Left lung (tissue), 10 donors: ENCODE data around the gene SERPIND1. TPM values are rescaled to one million over a fixed set of nuclear protein-coding genes. Genes with fewer than 3 reads are reported as not detected.
"Not testable (repeated sequence)": the region's sequence is repeated elsewhere in the genome, so short reads cannot be mapped to it uniquely, and the experiment has no call there.

Experiments
- ATAC-seq: fragments of 200-7000 bp; cut with Tn5 transposase; one replicate; pipeline ENCODE4 v1.9.1; 2020; ENCODE audit warnings: moderate library complexity
- DNase-seq, 4 donors: peaks; one replicate each; pipeline ENCODE4 v3.0.0-alpha.2; 2013 to 2020
- H3K27ac ChIP-seq, 2 donors: fragments of 200-600 bp; sonication (generic) in 1 of 2; one replicate each; pipeline versions ENCODE4 v1.5.0 to v1.8.0; 2020 to 2021
- H3K27me3 ChIP-seq, 2 donors: fragments of 200-600 bp; sonication (generic) in 1 of 2; one replicate each; pipeline versions ENCODE4 v1.5.0 to v1.8.0; 2020 to 2021
- H3K36me3 ChIP-seq, 2 donors: fragments of 200-600 bp; sonication (generic) in 1 of 2; one replicate each; pipeline versions ENCODE4 v1.5.0 to v1.8.0; 2020 to 2021
- H3K4me1 ChIP-seq, 2 donors: fragments of 200-600 bp; one replicate each; pipeline ENCODE4 v1.8.0; 2021
- H3K4me3 ChIP-seq, 2 donors: fragments of 200-600 bp; sonication (generic) in 1 of 2; one replicate each; pipeline versions ENCODE4 v1.5.0 to v1.8.0; 2020 to 2021; ENCODE audit warnings: mild to moderate bottlenecking in 1 of 2
- H3K9me3 ChIP-seq, 2 donors: fragments of 200-600 bp; sonication (generic) in 1 of 2; one replicate each; pipeline versions ENCODE4 v1.5.0 to v1.8.0; 2020 to 2021
- intact Hi-C, 2 donors: fragments of 100-400 bp; cut with DNase I; formaldehyde crosslinking; loops; one replicate each; pipeline versions ENCODE4 v1.11.2 to v1.14.2; 2022
- polyA plus RNA-seq, 6 donors: library from polyadenylated mRNA; unstranded; fragments of 120-200 nt; gene quantifications; one replicate each; pipeline ENCODE4 v1.2.1, GENCODE V29; 2013; ENCODE audit not compliant: insufficient read length in 6 of 6
- total RNA-seq, 2 donors: library from RNA; stranded (reverse); fragmentation: NEBNext Ultra II Directional; extraction: Animal tissue kit (Norgen Biotek cat#: 25700); gene quantifications; one replicate each; pipeline ENCODE4 v1.2.1, GENCODE V29; 2021
- TF ChIP-seq, protein P1 (sequence below), 2 donors: fragments of 200-600 bp; sonication (generic) in 1 of 2; IDR thresholded peaks; one replicate each; pipeline versions ENCODE4 v1.5.0 to v1.8.0; 2021; ENCODE audit warnings: antibody characterized with exemption in 2 of 2
- donor health status: DM: no; HTN: yes; CAD: no.
- donor health status: DM: no; HTN: no; CAD: no.

The SERPIND1 gene
- total and polyA plus RNA-seq, 8 donors: 0.13 to 3.5 (median 0.40) TPM; not detected in 1

DNA sequence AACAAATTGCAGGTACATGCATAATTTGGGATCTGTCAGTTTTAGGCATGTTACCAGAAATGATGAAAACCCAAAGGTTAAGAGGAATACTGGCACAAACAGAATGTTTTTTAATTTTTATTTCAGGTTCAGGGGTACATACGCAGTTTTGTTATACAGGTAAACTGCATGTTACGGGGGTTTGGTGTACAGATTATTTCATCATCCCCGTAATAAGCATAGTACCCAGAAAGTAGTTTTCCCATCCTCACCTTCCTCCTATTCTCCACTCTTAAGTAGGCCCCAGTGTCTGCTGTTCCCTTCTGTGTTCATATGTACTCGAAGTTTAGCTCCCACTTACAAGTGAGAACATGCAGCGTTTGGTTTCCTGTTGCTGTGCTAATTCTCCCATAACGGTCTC is 51.7 kb downstream of the SERPIND1 start:
- Histone ChIP-seq H3K4me3 (no peak overlapping the region), H3K4me1 (no peaks in the 10 kb centered on the region), H3K9me3 (no peaks in the 10 kb centered on the region), H3K27ac (no peak overlapping the region), H3K27me3 (no peaks in the 10 kb centered on the region), H3K36me3 (peaks cover 3 to 79% of the 10 kb centered on the region in 2 donors)
- intact Hi-C loops: no loop called here
- no peak for DNase-seq
- ATAC-seq: no peak
- TF ChIP-seq, protein P1, sequence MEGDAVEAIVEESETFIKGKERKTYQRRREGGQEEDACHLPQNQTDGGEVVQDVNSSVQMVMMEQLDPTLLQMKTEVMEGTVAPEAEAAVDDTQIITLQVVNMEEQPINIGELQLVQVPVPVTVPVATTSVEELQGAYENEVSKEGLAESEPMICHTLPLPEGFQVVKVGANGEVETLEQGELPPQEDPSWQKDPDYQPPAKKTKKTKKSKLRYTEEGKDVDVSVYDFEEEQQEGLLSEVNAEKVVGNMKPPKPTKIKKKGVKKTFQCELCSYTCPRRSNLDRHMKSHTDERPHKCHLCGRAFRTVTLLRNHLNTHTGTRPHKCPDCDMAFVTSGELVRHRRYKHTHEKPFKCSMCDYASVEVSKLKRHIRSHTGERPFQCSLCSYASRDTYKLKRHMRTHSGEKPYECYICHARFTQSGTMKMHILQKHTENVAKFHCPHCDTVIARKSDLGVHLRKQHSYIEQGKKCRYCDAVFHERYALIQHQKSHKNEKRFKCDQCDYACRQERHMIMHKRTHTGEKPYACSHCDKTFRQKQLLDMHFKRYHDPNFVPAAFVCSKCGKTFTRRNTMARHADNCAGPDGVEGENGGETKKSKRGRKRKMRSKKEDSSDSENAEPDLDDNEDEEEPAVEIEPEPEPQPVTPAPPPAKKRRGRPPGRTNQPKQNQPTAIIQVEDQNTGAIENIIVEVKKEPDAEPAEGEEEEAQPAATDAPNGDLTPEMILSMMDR (IDR thresholded peaks at IDR 0.05): no peak

DNA sequence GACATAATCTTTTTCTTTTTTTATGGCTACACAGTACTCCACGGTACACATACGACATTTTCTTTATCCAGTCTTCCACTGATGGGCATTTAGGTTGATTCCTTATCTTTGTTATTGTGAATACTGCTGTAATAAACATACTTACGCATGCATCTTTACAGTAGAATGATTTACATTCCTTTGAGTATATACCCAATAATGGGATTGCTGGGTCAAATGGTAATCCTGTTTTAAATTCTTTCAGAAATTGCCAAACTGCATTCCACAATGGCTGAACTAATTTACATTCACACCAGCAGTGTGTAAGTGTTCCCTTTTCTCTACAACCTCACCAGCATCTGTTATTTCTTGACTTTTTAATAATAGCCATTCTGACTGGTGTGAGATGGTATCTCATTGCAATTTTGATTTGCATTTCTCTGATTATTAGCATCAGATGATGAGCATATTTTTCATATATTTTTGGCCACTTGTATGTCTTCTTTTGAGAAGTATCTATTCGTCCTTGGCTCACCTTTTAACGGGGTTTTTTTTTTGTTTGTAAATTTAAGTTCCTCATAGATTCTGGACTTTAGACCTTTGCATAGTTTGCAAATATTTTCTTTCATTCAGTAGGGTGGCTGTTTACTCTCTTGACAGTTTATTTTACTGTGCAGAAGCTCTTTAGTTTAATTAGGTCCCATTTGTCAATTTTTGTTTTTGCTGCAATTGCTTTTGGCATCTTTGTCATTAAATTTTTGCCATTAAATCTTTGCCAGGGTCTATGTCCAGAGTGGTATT is 52.6 kb downstream of the SERPIND1 start:
- peaks cover 3 to 79% of the 10 kb centered on the region in 2 donors for H3K36me3 ChIP-seq
- H3K4me1 ChIP-seq, DNase-seq, H3K4me3 ChIP-seq, H3K27ac ChIP-seq, H3K9me3 ChIP-seq, intact Hi-C loops, H3K27me3 ChIP-seq, ATAC-seq: not testable (repeated sequence)

DNA sequence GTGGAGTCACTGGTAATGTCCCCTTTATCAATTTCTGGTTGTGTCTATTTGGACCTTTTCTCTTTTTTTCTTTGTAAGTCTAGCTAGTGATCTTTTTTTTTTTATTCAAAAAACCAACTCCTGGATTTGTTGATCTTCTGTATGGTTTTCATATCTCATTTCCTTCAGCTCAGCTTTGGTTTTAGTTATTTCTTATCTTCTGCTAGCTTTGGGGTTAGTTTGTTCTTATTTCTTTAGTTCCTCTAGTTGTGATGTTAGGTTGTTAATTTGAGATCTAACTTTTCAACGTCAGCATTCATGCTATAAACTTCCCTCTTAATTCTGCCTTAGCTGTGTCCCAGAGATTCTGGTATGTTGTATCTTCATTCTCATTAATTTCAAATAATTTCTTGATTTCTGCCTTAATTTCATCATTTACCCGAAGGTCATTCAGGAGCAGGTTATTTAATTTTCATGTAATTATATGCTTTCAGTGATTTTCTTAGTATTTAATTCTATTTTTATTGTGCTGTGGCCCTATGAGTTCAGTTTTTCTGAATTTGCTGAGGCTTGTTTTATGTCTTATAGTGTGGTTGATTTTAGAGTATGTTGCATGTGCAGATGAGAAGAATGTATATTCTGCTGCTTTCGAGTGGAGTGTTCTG is 55.7 kb downstream of the SERPIND1 start:
- Histone ChIP-seq H3K36me3 (peaks cover 3 to 82% of the 10 kb centered on the region in 2 donors), H3K4me1 (no peaks in the 10 kb centered on the region), H3K9me3 (no peaks in the 10 kb centered on the region), H3K27ac (no peak overlapping the region), H3K4me3 (no peak overlapping the region), H3K27me3 (no peaks in the 10 kb centered on the region)
- ATAC-seq: no peak
- TF ChIP-seq, protein P1 (IDR thresholded peaks at IDR 0.05): no peak
- DNase-seq: no peak
- intact Hi-C loops: no loop called here

DNA sequence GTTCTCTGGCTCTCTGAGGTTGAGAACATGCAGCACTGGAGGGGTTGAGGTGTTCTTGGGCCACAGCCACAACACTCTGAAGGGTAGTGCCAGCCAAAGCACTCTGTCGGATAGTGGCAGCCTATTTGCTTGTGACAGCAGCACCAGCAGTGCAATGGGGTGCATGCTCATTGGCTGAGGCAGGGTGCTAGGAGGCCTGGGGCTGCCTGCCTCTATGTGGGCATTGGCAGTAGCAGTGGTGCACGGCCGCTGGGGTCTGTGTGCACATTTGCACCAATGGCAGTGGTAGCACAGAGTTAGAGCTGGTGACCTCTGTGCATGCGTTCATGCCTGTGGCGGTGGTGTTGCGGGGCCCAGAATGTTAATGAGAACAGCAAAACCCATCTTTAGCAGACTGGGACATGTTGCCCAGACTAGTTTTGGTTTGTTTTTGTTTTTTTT is 59.3 kb downstream of the SERPIND1 start:
- intact Hi-C loops: no loop called here
- no peak for ATAC-seq
- Histone ChIP-seq H3K4me1 (peaks cover 0 to 7% of the 10 kb centered on the region in 2 donors), H3K36me3 (peaks cover 0 to 66% of the 10 kb centered on the region in 2 donors), H3K4me3 (no peak overlapping the region), H3K27me3 (no peaks in the 10 kb centered on the region), H3K27ac (no peak overlapping the region), H3K9me3 (no peaks in the 10 kb centered on the region)
- DNase-seq: no peak
- TF ChIP-seq, protein P1 (IDR thresholded peaks at IDR 0.05): no peak

DNA sequence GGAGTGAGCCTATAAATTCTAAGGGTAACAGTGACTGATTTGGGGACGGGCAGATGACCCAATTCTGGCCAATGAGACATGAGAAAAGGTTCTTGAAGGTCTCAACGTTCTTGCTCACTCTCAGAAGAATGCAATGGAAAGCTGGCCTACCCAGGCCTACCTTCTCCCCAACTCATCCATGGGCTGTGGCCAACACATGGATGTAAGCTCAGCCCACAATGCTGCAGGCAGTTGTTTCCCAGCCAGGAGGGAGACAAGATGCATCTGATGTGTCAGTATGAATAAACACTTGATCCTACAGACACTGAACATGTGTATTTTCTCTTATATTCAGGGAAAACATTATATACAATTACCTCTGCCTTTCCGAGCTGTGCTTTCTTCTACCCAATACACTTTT is 60.3 kb downstream of the SERPIND1 start:
- DNase-seq (no peak), ATAC-seq (no peak)
- intact Hi-C loops: no loop called here
- Histone ChIP-seq H3K27me3 (no peaks in the 10 kb centered on the region), H3K9me3 (no peaks in the 10 kb centered on the region), H3K4me3 (no peak overlapping the region), H3K36me3 (peaks cover 0 to 56% of the 10 kb centered on the region in 2 donors), H3K4me1 (peaks cover 0 to 7% of the 10 kb centered on the region in 2 donors), H3K27ac (no peak overlapping the region)
- TF ChIP-seq, protein P1 (IDR thresholded peaks at IDR 0.05): no peak
